Brain microvascular endothelial cell (primary cell): ENCODE data around the gene TRIM32.
A peak's percentile ranks its signal among the peaks of the same experiment; 100 is the strongest.
"Not testable (repeated sequence)": the region's sequence is repeated elsewhere in the genome, so short reads cannot be mapped to it uniquely, and the experiment has no call there.

Source experiments
- DNase-seq: peaks from one replicate; pipeline ENCODE4 v3.0.0-alpha.2; 2020
- H3K27ac ChIP-seq: fragments of 250-450 bp; sonication (Bioruptor Pico); 2 replicates; pipeline ENCODE4 v1.5.1; 2020; ENCODE audit warnings: mild to moderate bottlenecking, moderate library complexity
- H3K27me3 ChIP-seq: fragments of 250-450 bp; sonication (Bioruptor Pico); replicated peaks from 2 replicates; pipeline ENCODE4 v1.5.1; 2020; ENCODE audit warnings: mild to moderate bottlenecking
- H3K36me3 ChIP-seq: fragments of 250-450 bp; sonication (Bioruptor Pico); replicated peaks from 2 replicates; pipeline ENCODE4 v1.5.1; 2020; ENCODE audit warnings: mild to moderate bottlenecking
- H3K4me3 ChIP-seq: 2 replicates; pipeline ENCODE4 v1.5.1; 2011; ENCODE audit warnings: low read depth, mild to moderate bottlenecking, control low read depth, low read length, moderate library complexity
- CTCF ChIP-seq: IDR thresholded peaks from 2 replicates; pipeline ENCODE4 v1.5.1; 2011; ENCODE audit warnings: low read depth, mild to moderate bottlenecking, moderate library complexity, low read length, control low read depth, inconsistent platforms; ENCODE audit errors: missing control alignments
- in situ Hi-C: cut with HindIII; loops from 2 replicates; pipeline ENCODE4 v1.10.0; 2017; ENCODE audit warnings: low sequenced_read_pairs, low pct_ligation_motif_present

TRIM32 gene

GRCh38 chr9:116689486-116690032 is 2.5 kb downstream of the TRIM32 start:
- no peak for DNase-seq
- in situ Hi-C loops = no loop called here
- Histone ChIP-seq H3K36me3 (no peaks in the 10 kb centered on the region), H3K27ac (no peak overlapping the region), H3K27me3 (no peaks in the 10 kb centered on the region), H3K4me3 (no peak overlapping the region)
- no peak for TF ChIP-seq CTCF

- H3K36me3 ChIP-seq, H3K4me3 ChIP-seq, H3K27ac ChIP-seq, H3K27me3 ChIP-seq, in situ Hi-C loops, DNase-seq: not testable (repeated sequence)
These were observed 3.7 kb downstream of the TRIM32 start for GRCh38 chr9:116690805-116691204.

- no peak overlapping the region for H3K27ac ChIP-seq
- DNase-seq = no peak
- H3K4me3 ChIP-seq = no peak overlapping the region
- TF ChIP-seq CTCF = no peak
- H3K36me3 ChIP-seq = no peaks in the 10 kb centered on the region
- in situ Hi-C loops = no loop called here
- H3K27me3 ChIP-seq = no peaks in the 10 kb centered on the region
These were observed 4.5 kb downstream of the TRIM32 start for GRCh38 chr9:116691607-116692006.

GRCh38 chr9:116692616-116693015 is 5.5 kb downstream of the TRIM32 start:
- no peak for TF ChIP-seq CTCF
- Histone ChIP-seq H3K36me3 (peaks cover under 1% of the 10 kb centered on the region), H3K27ac (peak overlapping the region; percentile 73), H3K27me3 (no peaks in the 10 kb centered on the region), H3K4me3 (no peak overlapping the region)
- DNase-seq = no peak
- in situ Hi-C loops = no loop called here

- peaks cover 7% of the 10 kb centered on the region for H3K36me3 ChIP-seq
- DNase-seq = peak; percentile 31
- TF ChIP-seq CTCF = no peak
- no peak overlapping the region for H3K4me3 ChIP-seq
- in situ Hi-C loops = no loop called here
- H3K27ac ChIP-seq = peak overlapping the region; percentile 73
- no peaks in the 10 kb centered on the region for H3K27me3 ChIP-seq
These were observed 6.2 kb downstream of the TRIM32 start for GRCh38 chr9:116693233-116693731.

- in situ Hi-C loops = no loop called here
- H3K36me3 ChIP-seq = peaks cover 23% of the 10 kb centered on the region
- DNase-seq = no peak
- H3K4me3 ChIP-seq = no peak overlapping the region
- H3K27me3 ChIP-seq = no peaks in the 10 kb centered on the region
- TF ChIP-seq CTCF = no peak
- no peak overlapping the region for H3K27ac ChIP-seq
These were observed 7.7 kb downstream of the TRIM32 start for GRCh38 chr9:116694785-116695291.
